BE2C (cell line): Measurements from ENCODE around the gene STAG1.
A peak's percentile ranks its signal among the peaks of the same experiment; 100 is the strongest.

Experiments used
- DNase-seq: peaks from one replicate; pipeline ENCODE4 v3.0.0-alpha.2; 2020
- H3K27me3 ChIP-seq: fragments of 250-450 bp; sonication (Bioruptor Pico); 2 replicates; pipeline ENCODE4 v1.5.1; 2020; ENCODE audit warnings: mild to moderate bottlenecking
- H3K36me3 ChIP-seq: fragments of 250-450 bp; sonication (Bioruptor Pico); 2 replicates; pipeline ENCODE4 v1.5.1; 2020; ENCODE audit warnings: mild to moderate bottlenecking
- H3K4me1 ChIP-seq: fragments of 250-450 bp; sonication (Bioruptor Pico); 2 replicates; pipeline ENCODE4 v1.5.1; 2020
- H3K4me3 ChIP-seq: 2 replicates; pipeline ENCODE4 v1.5.1; 2011; ENCODE audit warnings: low read depth, low read length
- H3K9me3 ChIP-seq: fragments of 250-450 bp; sonication (Bioruptor Pico); 2 replicates; pipeline ENCODE4 v1.5.1; 2020
- TF ChIP-seq, protein P1 (sequence below): IDR thresholded peaks from 2 replicates; pipeline ENCODE4 v1.5.1; 2012; ENCODE audit warnings: mild to moderate bottlenecking, low read depth, low read length

Gene STAG1

GRCh38 chr3:136464502-136464901 lies 287.7 kb downstream of the STAG1 start:
- Histone ChIP-seq H3K27me3 (no peaks in the 10 kb centered on the region), H3K4me3 (no peak overlapping the region), H3K9me3 (no peaks in the 10 kb centered on the region), H3K36me3 (no peaks in the 10 kb centered on the region), H3K4me1 (no peaks in the 10 kb centered on the region)
- no peak for DNase-seq
- TF ChIP-seq, protein P1, sequence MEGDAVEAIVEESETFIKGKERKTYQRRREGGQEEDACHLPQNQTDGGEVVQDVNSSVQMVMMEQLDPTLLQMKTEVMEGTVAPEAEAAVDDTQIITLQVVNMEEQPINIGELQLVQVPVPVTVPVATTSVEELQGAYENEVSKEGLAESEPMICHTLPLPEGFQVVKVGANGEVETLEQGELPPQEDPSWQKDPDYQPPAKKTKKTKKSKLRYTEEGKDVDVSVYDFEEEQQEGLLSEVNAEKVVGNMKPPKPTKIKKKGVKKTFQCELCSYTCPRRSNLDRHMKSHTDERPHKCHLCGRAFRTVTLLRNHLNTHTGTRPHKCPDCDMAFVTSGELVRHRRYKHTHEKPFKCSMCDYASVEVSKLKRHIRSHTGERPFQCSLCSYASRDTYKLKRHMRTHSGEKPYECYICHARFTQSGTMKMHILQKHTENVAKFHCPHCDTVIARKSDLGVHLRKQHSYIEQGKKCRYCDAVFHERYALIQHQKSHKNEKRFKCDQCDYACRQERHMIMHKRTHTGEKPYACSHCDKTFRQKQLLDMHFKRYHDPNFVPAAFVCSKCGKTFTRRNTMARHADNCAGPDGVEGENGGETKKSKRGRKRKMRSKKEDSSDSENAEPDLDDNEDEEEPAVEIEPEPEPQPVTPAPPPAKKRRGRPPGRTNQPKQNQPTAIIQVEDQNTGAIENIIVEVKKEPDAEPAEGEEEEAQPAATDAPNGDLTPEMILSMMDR: no peak

- no peaks in the 10 kb centered on the region for H3K4me1 ChIP-seq
- TF ChIP-seq, protein P1: no peak
- no peaks in the 10 kb centered on the region; the same call in 1 of the 2 replicates for H3K36me3 ChIP-seq
- no peak overlapping the region for H3K4me3 ChIP-seq
- DNase-seq: no peak
- no peaks in the 10 kb centered on the region for H3K27me3 ChIP-seq
- no peaks in the 10 kb centered on the region for H3K9me3 ChIP-seq
These were observed 289.0 kb downstream of the STAG1 start for GRCh38 chr3:136463170-136463569.

DNA sequence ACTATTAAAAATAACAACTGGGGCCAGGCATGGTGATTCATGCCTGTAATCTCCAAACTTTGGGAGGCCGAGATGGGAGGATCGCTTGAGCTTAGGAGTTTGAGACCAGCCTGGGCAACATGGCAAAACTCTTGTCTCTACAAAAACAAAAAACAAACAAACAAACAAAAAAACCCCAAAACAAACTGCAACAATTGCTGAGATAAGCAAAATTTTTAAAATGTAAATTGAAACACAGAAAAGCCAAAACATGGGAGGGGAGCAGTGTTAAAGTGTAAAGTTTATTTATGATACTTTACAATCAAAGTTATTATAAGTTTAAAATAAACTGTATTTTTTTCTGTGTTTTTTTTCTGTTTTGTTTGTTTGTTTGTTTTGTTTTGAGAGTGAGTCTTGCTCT lies 294.4 kb downstream of the STAG1 start:
- Histone ChIP-seq H3K9me3 (peaks cover 9% of the 10 kb centered on the region; the same call in 1 of the 2 replicates), H3K36me3 (no peaks in the 10 kb centered on the region; the same call in 1 of the 2 replicates), H3K4me1 (no peaks in the 10 kb centered on the region), H3K27me3 (no peaks in the 10 kb centered on the region), H3K4me3 (no peak overlapping the region)
- TF ChIP-seq, protein P1: no peak
- DNase-seq: no peak

GRCh38 chr3:136456196-136456595 lies 296.0 kb downstream of the STAG1 start:
- no peak overlapping the region for H3K4me3 ChIP-seq
- no peaks in the 10 kb centered on the region for H3K27me3 ChIP-seq
- H3K9me3 ChIP-seq: peaks cover 9% of the 10 kb centered on the region; the same call in 1 of the 2 replicates
- H3K36me3 ChIP-seq: no peaks in the 10 kb centered on the region; the same call in 1 of the 2 replicates
- DNase-seq: no peak
- TF ChIP-seq, protein P1: 0 out of 2 replicates have a peak, but pooled peaks have one; percentile 4
- no peaks in the 10 kb centered on the region for H3K4me1 ChIP-seq

DNA sequence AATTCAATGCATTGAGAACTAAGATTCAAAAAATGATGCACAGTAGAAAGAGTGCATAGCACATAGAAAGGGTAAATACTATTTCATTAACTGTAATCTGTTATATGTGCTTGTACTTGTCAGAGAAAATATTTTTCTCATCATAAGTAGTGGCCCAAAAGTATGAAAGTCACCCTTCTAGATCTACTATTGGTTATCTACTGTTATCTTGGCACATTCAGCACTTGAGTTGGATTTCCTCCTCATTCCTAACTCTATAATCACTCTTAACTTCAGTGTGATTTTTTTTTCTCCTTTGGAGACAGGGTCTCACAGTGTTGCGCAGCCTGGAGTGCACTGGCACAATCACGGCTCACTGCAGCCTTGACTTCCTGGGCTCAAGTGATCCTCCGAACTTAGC lies 307.6 kb downstream of the STAG1 start:
- Histone ChIP-seq H3K9me3 (no peaks in the 10 kb centered on the region), H3K4me1 (no peaks in the 10 kb centered on the region), H3K36me3 (peaks cover 3% of the 10 kb centered on the region; the same call in 1 of the 2 replicates), H3K4me3 (no peak overlapping the region), H3K27me3 (no peaks in the 10 kb centered on the region)
- TF ChIP-seq, protein P1: no peak
- DNase-seq: no peak

GRCh38 chr3:136437043-136437442 lies 315.1 kb downstream of the STAG1 start:
- no peak overlapping the region for H3K4me3 ChIP-seq
- no peaks in the 10 kb centered on the region for H3K27me3 ChIP-seq
- peaks cover 8% of the 10 kb centered on the region for H3K4me1 ChIP-seq
- no peak for DNase-seq
- peaks cover 2% of the 10 kb centered on the region; the same call in 1 of the 2 replicates for H3K36me3 ChIP-seq
- TF ChIP-seq, protein P1: no peak
- no peaks in the 10 kb centered on the region for H3K9me3 ChIP-seq
